HG03025 (cell line): ENCODE results near the gene DUSP7.

ENCODE experiments used
- ATAC-seq: cut with Tn5 transposase; IDR thresholded peaks from one replicate; pipeline ENCODE4 v1.9.1; 2021; ENCODE audit warnings: mild to moderate bottlenecking, moderate library complexity; ENCODE audit not compliant: unreplicated experiment, low FRiP score

The DUSP7 gene

DNA sequence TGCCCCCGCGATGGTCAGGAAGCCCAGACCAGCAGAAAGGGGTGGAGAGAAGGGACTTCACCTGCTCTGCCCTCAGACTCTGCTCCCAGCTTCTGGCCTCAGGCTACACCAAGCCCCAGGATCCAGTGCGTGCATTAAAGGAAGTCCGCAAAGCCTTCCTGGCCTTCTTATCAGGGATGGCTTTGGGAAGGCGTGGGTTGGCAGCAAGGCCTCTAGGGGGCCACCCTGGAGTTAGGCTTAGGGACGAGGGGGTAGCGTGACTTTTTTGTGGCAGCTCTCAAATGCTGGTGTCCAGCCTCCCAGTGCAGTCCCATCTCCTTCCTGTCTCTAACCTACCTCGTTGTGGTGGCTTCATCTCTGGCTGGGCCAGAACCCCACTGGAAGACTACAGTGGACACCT lies 41.8 kb downstream of the DUSP7 start:
- no peak for ATAC-seq

DNA sequence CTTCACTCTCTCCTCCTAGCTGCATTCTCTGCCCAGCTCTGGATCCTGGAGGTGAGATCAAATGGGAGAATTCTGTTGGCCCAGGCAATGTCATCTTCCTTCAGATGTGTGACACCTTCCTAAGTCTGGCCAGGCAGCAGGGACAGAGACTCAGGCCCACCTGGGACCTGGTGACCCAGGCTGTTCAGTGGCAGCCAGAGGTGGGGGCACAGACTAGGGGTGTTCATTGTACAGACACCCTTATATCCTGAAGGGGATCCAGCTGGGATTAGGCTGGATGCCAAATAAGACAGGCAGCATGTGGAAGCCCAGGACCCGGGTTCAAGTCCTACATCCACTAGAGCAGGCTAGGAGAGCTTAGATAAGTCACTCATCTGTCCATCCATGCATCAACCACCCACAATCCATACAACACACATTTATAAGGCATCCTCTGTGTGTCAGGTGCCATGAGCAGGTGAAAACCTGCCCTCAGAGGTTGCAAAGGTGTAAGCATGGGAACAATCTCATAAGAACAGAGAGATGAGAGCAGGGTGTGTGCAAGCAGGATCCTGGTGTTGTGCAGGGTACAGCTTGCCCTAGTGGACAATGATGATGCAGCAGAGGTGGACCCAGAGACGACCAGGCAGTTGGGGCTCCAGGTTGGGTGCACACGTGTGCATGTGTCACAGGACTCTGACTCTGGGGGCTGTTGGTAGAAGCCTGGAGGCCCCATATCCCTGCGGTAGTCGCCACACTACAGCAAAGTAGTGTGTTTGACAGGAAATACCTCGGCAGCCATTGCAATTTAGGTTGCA lies 42.4 kb downstream of the DUSP7 start:
- no peak for ATAC-seq

DNA sequence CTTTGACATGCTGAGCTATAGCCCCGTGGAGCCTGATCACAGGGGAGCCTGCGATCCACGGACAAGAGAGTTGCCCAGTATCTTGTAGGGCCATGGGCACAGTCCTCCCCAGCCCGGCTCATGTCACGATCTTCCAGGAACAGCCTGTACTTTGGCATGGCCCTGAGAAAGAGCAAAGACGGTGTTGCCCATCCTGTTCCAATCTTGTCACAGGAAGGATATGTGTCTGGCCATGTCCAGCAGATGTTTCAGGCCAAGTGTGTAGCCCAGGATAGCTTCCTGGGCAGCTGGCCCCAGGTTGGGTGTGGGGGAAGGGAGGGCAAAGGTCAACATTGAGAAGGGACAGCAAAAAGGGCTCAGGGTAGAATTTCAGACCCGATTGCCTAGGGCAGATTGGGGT lies 43.7 kb downstream of the DUSP7 start:
- ATAC-seq: no peak

DNA sequence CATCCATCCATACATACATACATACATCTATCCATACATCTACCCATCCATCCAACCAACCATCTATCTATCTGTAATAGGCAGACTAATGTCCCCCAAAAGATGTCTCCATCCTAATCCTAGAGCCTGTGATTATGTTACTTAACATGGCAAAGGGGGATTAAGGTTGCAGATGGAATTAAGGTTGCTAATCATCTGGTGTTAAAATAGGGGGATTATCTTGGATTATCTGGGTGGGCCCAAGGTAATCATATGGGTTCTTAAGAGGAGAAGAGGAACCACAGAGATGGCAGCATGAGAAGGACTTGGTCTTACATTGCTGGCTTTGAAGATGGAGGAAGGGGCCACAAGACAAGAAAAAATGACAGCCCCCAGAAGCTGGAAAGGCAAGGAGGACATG lies 45.9 kb downstream of the DUSP7 start:
- no peak for ATAC-seq

DNA sequence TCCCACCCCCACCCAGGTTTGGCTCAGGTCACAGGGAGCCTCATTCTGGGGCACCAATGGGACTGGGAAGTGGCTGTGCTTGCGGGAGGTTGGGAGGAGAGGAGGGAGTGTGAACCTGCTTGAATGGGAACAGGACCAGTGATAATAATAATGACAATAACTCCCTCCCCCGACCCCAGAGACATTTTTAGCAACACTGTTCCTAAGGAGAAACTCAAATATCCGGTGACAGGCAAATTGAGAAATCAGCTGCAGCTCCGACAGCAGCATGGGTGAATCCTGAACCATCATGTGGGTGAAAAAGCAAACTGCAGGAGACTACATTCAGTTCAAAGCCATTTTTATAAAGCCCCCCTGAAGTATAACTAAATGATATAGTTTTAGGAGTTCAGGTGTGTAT lies 49.1 kb downstream of the DUSP7 start:
- ATAC-seq: no peak

DNA sequence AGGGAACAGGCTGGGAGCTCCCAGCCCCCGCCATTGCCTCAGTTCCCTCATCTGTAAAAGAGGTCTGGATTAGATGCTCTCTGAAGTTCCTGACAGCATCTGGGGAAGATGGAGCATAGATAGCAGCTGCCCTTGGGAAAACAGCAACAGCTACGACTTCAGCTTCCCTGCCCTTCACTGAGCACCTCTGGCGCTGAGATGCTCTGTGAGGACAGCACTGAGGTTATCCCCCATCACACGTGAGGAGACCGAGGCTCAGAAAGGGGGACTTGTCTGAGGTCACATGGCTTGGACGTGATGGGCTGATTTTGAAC lies 49.6 kb downstream of the DUSP7 start:
- ATAC-seq: no peak

DNA sequence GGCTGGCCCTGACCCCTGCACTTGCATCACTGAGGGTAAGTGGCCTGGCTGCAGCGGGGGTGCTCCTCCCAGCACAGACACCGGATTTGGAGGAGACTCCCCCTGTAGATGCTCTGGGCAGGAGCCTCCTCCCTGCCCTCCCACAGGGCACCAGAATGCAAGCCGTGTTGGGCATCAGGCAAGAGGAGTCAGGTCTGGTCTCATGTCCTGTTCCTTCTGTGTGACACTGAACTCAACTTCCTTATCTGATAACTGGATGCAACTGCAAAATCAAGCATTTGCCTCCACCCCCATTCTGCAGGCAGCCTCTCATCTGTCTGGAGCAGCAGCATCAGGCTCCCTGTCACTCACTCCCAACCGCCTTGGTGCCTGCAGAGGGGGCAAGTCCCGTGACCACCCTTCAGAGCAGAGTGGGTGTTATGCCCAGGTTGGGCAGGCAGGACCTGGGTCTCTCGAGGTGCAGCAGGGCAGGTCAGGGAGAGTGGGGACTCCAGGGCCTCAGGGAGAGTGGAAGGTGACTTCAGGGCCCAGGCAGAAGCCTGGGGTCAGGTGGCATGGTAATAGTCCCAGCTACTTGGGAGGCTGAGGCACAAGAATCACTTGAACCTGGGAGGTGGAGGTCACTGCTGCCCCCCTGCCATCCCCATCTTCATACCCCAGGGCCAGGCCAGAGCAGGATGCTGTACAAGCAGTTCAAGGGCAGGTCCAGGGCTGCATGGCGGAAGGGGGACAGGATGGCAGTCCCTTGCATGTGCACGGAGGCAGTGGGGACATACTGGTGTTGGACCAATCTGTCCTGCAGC lies 50.2 kb downstream of the DUSP7 start:
- no peak for ATAC-seq

DNA sequence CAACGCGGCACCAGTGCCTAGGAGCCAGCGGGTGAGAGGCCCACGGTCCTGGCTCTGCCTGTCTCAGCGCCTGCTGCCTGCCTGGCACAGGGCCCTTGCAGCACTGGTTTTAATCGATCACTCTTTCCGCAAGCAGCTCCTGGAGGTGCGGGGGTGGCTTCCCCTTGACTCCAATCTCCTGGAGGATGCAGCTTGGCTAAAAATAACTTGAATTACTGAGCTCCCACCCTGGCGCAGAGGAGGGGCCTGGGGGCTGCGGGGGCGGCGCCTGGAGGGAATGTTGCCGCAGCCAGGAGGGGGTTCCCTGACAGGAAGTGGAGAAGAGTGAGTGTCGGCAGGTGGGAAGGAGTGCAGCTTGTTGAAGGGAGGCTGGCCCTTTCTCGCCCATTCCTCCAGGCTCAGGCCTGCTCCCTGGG lies 50.8 kb downstream of the DUSP7 start:
- ATAC-seq: no peak

DNA sequence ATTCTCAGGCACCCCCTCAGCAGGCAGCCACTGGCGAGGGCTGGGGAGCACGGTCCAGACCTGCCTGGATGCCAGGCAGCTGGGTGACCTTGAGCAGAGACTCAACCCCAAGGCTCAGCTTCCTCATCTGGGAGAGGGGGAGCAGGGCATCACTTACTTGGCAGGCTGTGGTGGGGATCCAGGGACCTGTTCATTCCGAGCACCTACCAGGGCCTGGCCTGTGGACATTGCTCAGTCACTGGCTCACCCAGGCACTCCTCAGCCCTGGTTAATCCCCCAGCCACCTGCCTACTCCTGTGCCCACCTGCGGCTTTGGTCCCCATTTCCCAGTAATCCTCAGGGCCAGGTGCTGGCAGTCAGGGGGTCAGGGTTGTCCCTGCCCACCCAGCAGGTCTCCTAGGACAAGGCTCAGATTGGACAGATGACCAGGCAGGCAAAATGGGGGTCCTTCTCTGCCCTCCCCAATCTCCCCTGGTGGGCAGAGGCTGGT lies 51.4 kb downstream of the DUSP7 start:
- ATAC-seq: no peak

DNA sequence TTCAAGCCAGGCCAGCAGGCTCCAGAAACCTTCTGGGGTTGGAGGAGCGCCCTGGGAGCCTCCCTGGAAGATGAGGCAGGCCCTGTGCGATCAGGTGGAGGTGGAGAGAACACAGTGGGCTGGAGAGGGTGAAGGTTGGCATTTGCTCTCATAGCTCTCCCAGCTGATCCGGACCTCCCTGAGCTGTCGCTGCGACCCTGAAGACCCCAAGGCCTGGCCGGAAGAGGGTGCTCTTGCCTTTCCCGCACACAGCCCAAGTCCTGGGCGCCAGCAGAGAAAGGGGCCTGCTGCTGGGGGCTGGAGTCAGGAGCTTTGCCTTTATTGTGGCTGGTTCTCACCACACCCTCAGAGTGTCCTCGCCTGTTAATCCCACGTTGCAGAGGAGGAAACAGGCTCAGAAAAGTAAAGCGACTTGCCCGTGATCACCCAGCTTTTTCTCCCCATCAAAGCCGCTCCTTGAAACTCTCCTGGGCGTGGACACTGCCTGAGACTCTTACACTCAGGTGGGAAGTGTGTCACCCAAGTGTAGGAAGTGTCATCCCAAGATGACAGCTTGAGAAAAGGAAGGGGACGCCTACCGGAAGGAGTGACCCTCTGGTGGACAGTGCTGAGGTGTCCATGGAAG lies 52.1 kb downstream of the DUSP7 start:
- no peak for ATAC-seq

DNA sequence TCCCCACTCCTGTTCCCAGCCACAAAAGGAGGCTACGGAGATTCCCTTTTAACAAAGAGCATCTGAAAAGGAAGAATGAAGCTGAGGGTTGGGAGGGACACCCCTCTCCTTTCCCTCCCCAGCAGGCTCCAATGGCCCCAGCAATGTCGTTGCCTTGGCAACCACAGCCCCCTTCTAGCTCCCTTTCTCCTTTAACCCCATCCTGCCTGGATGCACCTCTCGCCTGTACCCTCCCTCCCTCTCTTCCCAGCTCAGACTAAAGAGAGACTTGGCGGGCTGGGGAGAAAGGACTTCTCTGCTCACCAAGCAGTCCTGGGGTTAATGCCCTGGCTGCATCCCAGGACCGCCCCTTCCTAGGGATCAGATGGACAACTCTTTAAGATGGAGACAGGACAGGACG lies 53.6 kb downstream of the DUSP7 start:
- ATAC-seq: no peak

DNA sequence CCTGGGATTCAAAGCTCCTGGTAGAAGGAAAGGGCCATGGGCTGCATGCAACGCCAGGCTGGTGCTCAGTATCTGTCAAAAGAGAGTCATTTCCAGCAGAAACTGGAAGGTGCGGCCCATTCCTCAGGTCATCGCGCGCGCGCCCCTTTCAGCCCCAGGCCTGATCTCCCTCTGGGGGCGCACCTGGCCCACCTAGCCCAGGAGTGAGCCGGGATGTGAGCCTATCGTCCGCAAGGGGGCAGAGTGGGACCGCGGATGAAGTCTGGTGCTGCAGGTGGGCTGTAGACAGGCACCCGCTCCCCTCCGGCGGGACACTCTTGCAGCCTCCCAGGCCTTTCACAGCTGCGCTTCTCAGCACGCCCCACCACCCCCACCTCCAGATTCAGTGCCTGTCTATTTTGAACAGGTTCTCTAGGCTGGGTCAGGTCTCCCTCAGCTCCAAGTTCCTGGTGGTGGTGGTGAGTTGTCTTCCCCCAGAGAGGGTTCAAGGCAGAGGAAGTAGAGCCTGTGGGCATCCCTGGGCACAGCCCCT lies 54.9 kb downstream of the DUSP7 start:
- ATAC-seq: no peak

DNA sequence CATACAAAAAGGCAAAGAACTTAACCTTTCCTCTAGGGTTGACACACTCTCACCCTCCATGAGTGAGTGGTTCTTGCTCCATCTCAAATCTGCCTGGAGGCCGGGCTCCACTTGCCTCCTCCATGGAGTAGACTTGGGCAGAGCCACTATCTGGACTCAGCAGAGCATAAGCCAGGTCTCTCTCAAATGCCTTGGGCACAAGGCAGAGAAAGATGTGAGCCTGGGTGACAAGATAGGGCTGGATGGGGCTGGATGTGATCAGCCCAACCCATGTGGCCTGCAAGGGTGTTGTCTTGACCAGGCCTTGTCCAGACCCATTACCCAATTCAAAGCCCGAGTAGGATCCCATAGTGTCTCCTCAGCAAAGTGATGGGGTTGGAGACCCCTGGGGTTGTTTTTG lies 56.5 kb downstream of the DUSP7 start:
- ATAC-seq: no peak
